ENCODE measurements around the gene PHIP.

DNA sequence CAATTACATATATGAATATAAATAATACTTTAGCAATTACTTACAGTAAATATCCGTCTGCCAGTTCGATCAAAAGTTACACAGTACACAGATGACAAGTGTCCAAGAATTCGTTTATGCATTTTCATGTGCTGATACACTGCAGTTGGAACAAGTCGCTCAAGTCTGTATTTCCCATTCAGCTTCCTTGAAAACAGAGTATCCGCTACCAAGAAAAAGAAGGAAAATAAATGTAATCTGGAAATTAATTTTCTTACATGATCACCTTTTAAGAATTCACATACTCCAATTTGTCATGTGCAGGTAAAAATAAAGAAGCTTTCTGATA is 35.3 kb downstream of the PHIP start:
- TF ChIP-seq, protein P1, sequence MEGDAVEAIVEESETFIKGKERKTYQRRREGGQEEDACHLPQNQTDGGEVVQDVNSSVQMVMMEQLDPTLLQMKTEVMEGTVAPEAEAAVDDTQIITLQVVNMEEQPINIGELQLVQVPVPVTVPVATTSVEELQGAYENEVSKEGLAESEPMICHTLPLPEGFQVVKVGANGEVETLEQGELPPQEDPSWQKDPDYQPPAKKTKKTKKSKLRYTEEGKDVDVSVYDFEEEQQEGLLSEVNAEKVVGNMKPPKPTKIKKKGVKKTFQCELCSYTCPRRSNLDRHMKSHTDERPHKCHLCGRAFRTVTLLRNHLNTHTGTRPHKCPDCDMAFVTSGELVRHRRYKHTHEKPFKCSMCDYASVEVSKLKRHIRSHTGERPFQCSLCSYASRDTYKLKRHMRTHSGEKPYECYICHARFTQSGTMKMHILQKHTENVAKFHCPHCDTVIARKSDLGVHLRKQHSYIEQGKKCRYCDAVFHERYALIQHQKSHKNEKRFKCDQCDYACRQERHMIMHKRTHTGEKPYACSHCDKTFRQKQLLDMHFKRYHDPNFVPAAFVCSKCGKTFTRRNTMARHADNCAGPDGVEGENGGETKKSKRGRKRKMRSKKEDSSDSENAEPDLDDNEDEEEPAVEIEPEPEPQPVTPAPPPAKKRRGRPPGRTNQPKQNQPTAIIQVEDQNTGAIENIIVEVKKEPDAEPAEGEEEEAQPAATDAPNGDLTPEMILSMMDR (IDR thresholded peaks at IDR 0.05; ENCODE audit: low read length) = no peak
- no peak for TF ChIP-seq EZH2 (IDR thresholded peaks at IDR 0.05; ENCODE audit: borderline replicate concordance, low read length)
